ENCODE measurements around the gene KCTD14. TPM values are rescaled to one million over a fixed set of nuclear protein-coding genes. Genes with fewer than 3 reads are reported as not detected.

The KCTD14 gene
- total and polyA plus RNA-seq, 2 of the 8 experiments (the other 6 are each of a cell fraction or from before 2014, with no cell fraction given): 21.6 to 24.9 TPM

- ChIA-PET CTCF (ENCODE audit: partially characterized antibody) (interaction anchor here (1.1 to 2.1 kb wide), 3 partner anchors 11 to 19 kb away, joined by 3 to 5 read pairs (median 5); no protein-coding TSS in a partner anchor), POLR2A (ENCODE audit: partially characterized antibody) (interaction anchor here (0.6 to 1.5 kb wide), 4 partner anchors 10 to 195 kb away, joined by 3 to 5 read pairs (median 4); no protein-coding TSS in a partner anchor)
- no peak overlapping the region for H3K23ac ChIP-seq (ENCODE audit: insufficient read length)
- no peak overlapping the region for H4K5ac ChIP-seq (ENCODE audit: insufficient read length, low read depth, low read length)
- H2BK120ac ChIP-seq (replicated peaks; ENCODE audit: low read depth, low read length): no peak overlapping the region
- peaks cover 0 to 18% (median 7%) of the 10 kb centered on the region in 4 experiments; a peak in 5 of 8 replicates for H3K36me3 ChIP-seq (ENCODE audit: control insufficient read depth in 2 of 4, insufficient read depth in 4 of 4, low read length in 3 of 4)
- H4K20me1 ChIP-seq (replicated peaks in 1 of 2; ENCODE audit: control insufficient read depth in 1 of 2, insufficient read depth in 2 of 2, low read length in 2 of 2): peaks cover 0 to 2% of the 10 kb centered on the region in 2 experiments
- no peak overlapping the region for H3K18ac ChIP-seq (ENCODE audit: extremely low read depth, low read length)
- H3K9ac ChIP-seq (replicated peaks in 1 of 4; ENCODE audit: extremely low read depth in 1 of 4, low read depth in 3 of 4, low read length in 3 of 4): no peak overlapping the region
- no peak overlapping the region for H4K91ac ChIP-seq (replicated peaks; ENCODE audit: insufficient read length, low read length)
- H3K23me2 ChIP-seq (ENCODE audit: low read depth, low read length): no peaks in the 10 kb centered on the region
- no peak overlapping the region for H3K56ac ChIP-seq (replicated peaks; ENCODE audit: insufficient read length, low read depth, low read length)
- no peak overlapping the region for H2AK5ac ChIP-seq (ENCODE audit: low read depth, low read length)
- H3K79me1 ChIP-seq (ENCODE audit: low read depth, low read length): no peaks in the 10 kb centered on the region
- H3K27me3 ChIP-seq (replicated peaks in 1 of 4; ENCODE audit: control insufficient read depth in 3 of 4, extremely low read depth in 1 of 4, insufficient read depth in 3 of 4, low read length in 3 of 4): no peaks in the 10 kb centered on the region
- H2BK5ac ChIP-seq (ENCODE audit: low read depth, low read length): no peak overlapping the region
- no peak overlapping the region for H2BK12ac ChIP-seq (ENCODE audit: low read depth, low read length)
- no peak overlapping the region for H3K4me2 ChIP-seq (ENCODE audit: insufficient read depth in 1 of 2, low read depth in 2 of 2, low read length in 2 of 2)
- TF ChIP-seq JUND (IDR thresholded peaks at IDR 0.05; ENCODE audit: low read length) (no peak), USF2 (IDR thresholded peaks at IDR 0.05; ENCODE audit: low read length) (no peak), HDAC2 (IDR thresholded peaks at IDR 0.05; ENCODE audit: borderline replicate concordance in 1 of 2, low read depth in 2 of 2, low read length in 2 of 2) (no peak), EGR1 (IDR thresholded peaks at IDR 0.05; ENCODE audit: borderline replicate concordance, low read depth, low read length) (no peak), JUN (IDR thresholded peaks at IDR 0.05; ENCODE audit: low read depth, low read length) (no peak), TBP (IDR thresholded peaks at IDR 0.05; ENCODE audit: low read depth, low read length) (no peak), CREB1 (IDR thresholded peaks at IDR 0.05) (no peak), SUZ12 (IDR thresholded peaks at IDR 0.05; ENCODE audit: low read length) (no peak), BACH1 (IDR thresholded peaks at IDR 0.05; ENCODE audit: low read length) (no peak), CHD1 (IDR thresholded peaks at IDR 0.05; ENCODE audit: low read depth, low read length) (no peak), FOSL1 (IDR thresholded peaks at IDR 0.05; ENCODE audit: insufficient read depth, low read depth, low read length) (no peak), RAD21 (IDR thresholded peaks at IDR 0.05 in 1 of 2, conservative IDR thresholded peaks at IDR 0.05 in 1 of 2; ENCODE audit: low read depth in 2 of 2, low read length in 2 of 2) (no peak), CBX8 (IDR thresholded peaks at IDR 0.05; ENCODE audit: borderline replicate concordance, low read depth, low read length) (no peak)
- no peak overlapping the region for H3K4me3 ChIP-seq (ENCODE audit: extremely low read depth in 1 of 4, insufficient read depth in 2 of 4, low read depth in 3 of 4, low read length in 4 of 4)
- 93% methylated on average over 2 of the region's 2 CpGs; no CpG with 5 or more reads in 1 of the 2 experiments for WGBS, 2 experiments (ENCODE audit: extremely low coverage in 1 of 2, insufficient coverage in 1 of 2, insufficient read length in 1 of 2, insufficient replicate concordance in 2 of 2, low coverage in 1 of 2, low lambda C conversion rate in 2 of 2, missing lambda C conversion rate in 1 of 2)
- H2BK15ac ChIP-seq (ENCODE audit: low read length): no peak overlapping the region
- H3K4me1 ChIP-seq (replicated peaks in 1 of 4; ENCODE audit: control insufficient read depth in 3 of 4, insufficient read depth in 4 of 4, low read length in 3 of 4): no peaks in the 10 kb centered on the region
- DNase-seq (ENCODE audit: low read depth in 1 of 2, low spot score in 2 of 2) (no peak), FAIRE-seq (no peak)
- no peak overlapping the region for H3K14ac ChIP-seq (ENCODE audit: insufficient read length)
- H2BK20ac ChIP-seq (ENCODE audit: low read length): no peak overlapping the region
- no peak overlapping the region for H3K27ac ChIP-seq (ENCODE audit: low read depth, low read length)
- no peak overlapping the region for H2AFZ ChIP-seq (ENCODE audit: low read length)
- H3K9me3 ChIP-seq (ENCODE audit: insufficient read depth in 2 of 2, low read depth in 1 of 2, low read length in 1 of 2): no peaks in the 10 kb centered on the region
- no peak overlapping the region for H3K4ac ChIP-seq (replicated peaks; ENCODE audit: insufficient read length, low read depth, low read length)
- no peak overlapping the region for H4K8ac ChIP-seq (ENCODE audit: extremely low read depth, insufficient read depth, low read length)
- H3K79me2 ChIP-seq (ENCODE audit: control insufficient read depth in 1 of 2, insufficient read depth in 2 of 2, low read length in 2 of 2): no peaks in the 10 kb centered on the region
Observed at GRCh38 chr11:78065203-78065602, 42.1 kb upstream of the KCTD14 start.
